ENCODE results near the gene TTC28. TPM values are rescaled to one million over a fixed set of nuclear protein-coding genes. Genes with fewer than 3 reads are reported as not detected.

TTC28 gene
- total RNA-seq, 1 donor from 2014 or later = 13.5 TPM

DNA sequence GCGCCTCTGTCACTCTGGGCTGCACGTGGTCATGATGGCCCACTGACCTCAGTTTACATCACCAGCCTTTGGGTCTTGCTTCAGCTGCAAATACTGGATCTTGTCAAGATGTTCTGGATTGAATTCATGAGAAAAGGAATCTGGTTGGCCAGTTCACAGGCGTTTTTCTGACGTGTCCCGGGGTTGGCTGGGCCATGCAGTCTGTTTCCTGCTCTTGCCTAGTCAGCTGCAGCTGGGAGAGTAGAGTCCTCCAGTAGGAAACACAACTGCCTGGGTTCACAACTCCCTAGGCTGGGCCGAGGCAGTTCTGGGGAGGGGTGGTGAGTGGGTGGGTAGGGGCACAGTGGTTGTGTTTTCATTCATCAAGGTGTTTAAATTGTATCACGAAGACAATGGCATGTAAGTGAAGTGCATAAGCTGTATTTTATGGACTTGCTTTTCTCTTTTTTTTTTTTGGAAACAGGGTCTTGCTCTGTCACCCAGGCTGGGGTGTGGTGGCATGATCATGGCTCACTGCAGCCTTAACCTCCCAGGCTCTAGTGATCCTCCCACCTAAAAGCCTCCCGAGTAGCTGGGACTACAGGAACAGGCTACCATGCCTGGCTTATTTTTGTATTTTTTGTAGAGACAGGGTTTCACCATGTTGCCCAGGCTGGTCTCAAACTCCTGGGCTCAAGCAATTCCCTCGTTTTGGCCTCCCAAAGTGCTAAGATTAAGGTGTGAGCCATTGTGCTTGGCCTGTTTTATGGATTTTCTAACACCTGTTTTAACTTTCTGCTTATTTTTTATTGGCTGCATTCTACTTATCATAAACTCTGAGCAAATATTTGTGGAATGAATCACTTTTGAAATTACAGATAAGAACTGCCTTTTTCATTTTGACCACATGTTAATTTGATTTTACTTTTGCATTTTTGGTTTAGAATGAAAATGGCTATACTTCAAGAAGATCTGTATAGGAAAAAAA lies 706.6 kb downstream of the TTC28 start:
- DNase-seq (ENCODE audit: low read depth) = no peak
- H3K4me3 ChIP-seq (ENCODE audit: low read depth, low read length) = no peak overlapping the region
- TF ChIP-seq, protein P1, sequence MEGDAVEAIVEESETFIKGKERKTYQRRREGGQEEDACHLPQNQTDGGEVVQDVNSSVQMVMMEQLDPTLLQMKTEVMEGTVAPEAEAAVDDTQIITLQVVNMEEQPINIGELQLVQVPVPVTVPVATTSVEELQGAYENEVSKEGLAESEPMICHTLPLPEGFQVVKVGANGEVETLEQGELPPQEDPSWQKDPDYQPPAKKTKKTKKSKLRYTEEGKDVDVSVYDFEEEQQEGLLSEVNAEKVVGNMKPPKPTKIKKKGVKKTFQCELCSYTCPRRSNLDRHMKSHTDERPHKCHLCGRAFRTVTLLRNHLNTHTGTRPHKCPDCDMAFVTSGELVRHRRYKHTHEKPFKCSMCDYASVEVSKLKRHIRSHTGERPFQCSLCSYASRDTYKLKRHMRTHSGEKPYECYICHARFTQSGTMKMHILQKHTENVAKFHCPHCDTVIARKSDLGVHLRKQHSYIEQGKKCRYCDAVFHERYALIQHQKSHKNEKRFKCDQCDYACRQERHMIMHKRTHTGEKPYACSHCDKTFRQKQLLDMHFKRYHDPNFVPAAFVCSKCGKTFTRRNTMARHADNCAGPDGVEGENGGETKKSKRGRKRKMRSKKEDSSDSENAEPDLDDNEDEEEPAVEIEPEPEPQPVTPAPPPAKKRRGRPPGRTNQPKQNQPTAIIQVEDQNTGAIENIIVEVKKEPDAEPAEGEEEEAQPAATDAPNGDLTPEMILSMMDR (IDR thresholded peaks at IDR 0.05; ENCODE audit: insufficient read depth, low read length, poor library complexity, severe bottlenecking) = no peak
- H3K36me3 ChIP-seq (ENCODE audit: control insufficient read depth, insufficient read depth, low read length) = no peaks in the 10 kb centered on the region
- no peaks in the 10 kb centered on the region for H3K27me3 ChIP-seq (ENCODE audit: control insufficient read depth, insufficient read depth, low read length)

GRCh38 chr22:27971926-27972325 lies 707.7 kb downstream of the TTC28 start:
- TF ChIP-seq, protein P1 (IDR thresholded peaks at IDR 0.05; ENCODE audit: insufficient read depth, low read length, poor library complexity, severe bottlenecking) = no peak
- no peak for DNase-seq (ENCODE audit: low read depth)
- Histone ChIP-seq H3K36me3 (ENCODE audit: control insufficient read depth, insufficient read depth, low read length) (no peaks in the 10 kb centered on the region), H3K27me3 (ENCODE audit: control insufficient read depth, insufficient read depth, low read length) (no peaks in the 10 kb centered on the region), H3K4me3 (ENCODE audit: low read depth, low read length) (no peak overlapping the region)

DNA sequence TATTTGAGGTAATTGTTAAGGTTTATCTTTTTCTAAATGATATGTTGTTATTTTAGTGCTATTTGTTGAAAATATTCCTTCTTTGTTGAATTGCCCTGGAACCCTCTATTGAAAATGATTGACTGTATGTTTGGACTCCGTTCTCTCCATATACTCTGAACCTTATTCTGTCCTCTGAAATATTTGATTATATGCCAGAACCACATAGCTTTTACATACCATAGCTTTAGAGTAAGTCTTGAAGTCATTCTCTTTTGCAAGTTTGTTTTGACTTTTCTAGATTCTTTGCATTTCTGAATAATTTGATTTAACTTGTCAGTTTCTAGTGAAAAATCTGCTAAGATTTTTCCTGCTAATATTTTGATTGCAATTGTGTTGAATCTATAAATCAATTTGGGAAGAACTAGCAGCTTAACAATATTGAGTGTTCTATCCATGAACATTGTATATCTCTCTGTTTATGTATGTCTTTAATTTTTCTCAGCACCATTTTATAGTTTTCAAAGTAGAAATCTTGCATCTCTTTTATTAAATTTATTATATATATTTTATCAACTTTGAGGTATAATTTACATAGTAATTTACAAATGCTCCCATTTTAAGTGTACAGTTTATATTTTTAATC lies 708.9 kb downstream of the TTC28 start:
- DNase-seq (ENCODE audit: low read depth) = no peak
- TF ChIP-seq, protein P1 (IDR thresholded peaks at IDR 0.05; ENCODE audit: insufficient read depth, low read length, poor library complexity, severe bottlenecking) = no peak
- H3K27me3 ChIP-seq (ENCODE audit: control insufficient read depth, insufficient read depth, low read length) = no peaks in the 10 kb centered on the region
- H3K4me3 ChIP-seq (ENCODE audit: low read depth, low read length) = no peak overlapping the region
- H3K36me3 ChIP-seq (ENCODE audit: control insufficient read depth, insufficient read depth, low read length) = no peaks in the 10 kb centered on the region

DNA sequence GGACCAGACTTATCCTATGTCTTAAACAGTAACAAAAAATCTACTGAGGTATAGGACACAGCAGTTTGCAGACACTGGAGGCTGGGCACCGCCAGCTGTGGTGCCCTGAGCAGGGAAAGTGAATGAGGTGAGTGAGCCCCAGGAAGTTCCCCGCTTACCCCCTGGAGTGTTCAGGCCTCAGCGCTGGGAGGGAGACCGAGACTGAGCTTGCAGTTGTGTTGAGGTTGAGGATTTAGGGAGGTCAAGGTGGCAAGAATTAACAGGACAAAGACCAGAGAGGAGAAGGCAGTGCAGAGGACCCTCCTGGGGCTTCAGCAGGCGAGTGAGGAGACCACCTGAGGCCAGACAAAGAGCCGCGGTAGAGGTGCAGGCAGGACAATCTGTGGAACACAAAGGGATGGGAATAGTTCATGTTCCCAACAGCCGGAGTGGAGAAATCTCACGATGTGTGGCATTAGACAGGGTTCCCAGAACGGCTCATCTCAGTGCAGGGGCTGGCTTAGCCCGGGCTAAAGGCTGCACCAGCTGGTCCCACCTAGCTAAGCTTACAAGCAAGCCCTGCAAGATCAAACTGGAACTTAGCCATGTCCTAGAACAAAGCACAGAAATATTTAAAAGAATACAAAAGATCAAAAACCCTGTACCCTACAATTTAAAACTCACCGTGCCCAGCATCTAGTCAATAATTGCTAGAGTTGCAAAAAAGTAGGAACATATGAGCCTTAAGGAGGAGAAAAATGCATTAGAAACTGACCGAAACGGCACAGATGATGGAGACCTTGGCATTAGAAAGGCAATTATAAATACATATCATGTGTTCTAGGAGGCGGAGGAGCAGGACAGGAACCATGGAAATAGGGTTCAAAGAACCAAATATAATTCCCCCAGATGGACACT lies 713.2 kb downstream of the TTC28 start:
- Histone ChIP-seq H3K36me3 (ENCODE audit: control insufficient read depth, insufficient read depth, low read length) (no peaks in the 10 kb centered on the region), H3K4me3 (ENCODE audit: low read depth, low read length) (no peak overlapping the region), H3K27me3 (ENCODE audit: control insufficient read depth, insufficient read depth, low read length) (no peaks in the 10 kb centered on the region)
- TF ChIP-seq, protein P1 (IDR thresholded peaks at IDR 0.05; ENCODE audit: insufficient read depth, low read length, poor library complexity, severe bottlenecking) = no peak
- no peak for DNase-seq (ENCODE audit: low read depth)

DNA sequence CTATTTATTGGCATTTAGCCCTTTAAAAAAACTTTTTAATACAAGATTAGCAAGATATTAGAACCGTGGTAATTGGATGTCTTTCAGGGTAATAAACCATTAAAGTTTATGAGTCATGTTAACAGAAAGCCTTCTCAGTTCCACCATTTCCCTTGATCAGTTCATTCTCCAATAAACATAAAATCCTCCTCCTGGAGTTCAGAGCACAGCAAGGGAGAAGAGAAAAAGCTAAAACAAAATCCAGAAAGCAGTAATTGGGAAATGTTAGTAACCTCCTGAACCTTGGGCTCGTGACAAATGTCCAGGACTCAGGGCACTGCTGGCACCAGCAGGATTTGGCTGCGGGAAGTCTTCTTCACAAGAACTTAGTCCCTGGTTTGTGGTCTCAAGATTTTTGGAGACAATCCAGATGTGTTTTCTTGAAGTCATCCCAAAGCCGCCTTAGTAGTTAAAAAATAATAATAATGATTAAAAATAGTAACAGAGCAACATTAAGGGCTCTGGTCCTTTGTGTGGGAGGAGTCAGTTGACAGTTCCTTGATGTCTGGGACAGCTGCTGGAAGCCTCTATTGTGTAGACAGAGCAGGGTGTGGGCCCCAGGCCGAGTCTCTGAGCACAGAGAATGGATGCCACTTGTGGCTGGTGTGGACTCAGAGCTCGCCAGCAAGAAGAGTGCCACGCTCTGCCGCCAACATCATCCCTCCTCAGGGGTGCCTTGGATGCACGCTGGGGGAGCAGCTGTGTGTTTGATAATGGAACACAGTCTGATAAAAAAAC lies 717.2 kb downstream of the TTC28 start:
- Histone ChIP-seq H3K36me3 (ENCODE audit: control insufficient read depth, insufficient read depth, low read length) (no peaks in the 10 kb centered on the region), H3K27me3 (ENCODE audit: control insufficient read depth, insufficient read depth, low read length) (no peaks in the 10 kb centered on the region), H3K4me3 (ENCODE audit: low read depth, low read length) (no peak overlapping the region)
- TF ChIP-seq, protein P1 (IDR thresholded peaks at IDR 0.05; ENCODE audit: insufficient read depth, low read length, poor library complexity, severe bottlenecking) = no peak
- DNase-seq (ENCODE audit: low read depth) = no peak
